Stimulated activated CD4-positive, alpha-beta T cell treated with anti-CD3 and anti-CD28 coated beads, Interleukin-12 subunit alpha, Interleukin-12 subunit beta, amount 100 ng/mL, for 24 hours (primary cell): Measurements from ENCODE around the gene U2SURP.
A peak's percentile ranks its signal among the peaks of the same experiment; 100 is the strongest.
"Not testable (repeated sequence)": the region's sequence is repeated elsewhere in the genome, so short reads cannot be mapped to it uniquely, and the experiment has no call there.

Experiments
- DNase-seq, 2 experiments: peaks; one replicate each; pipeline ENCODE4 v3.0.0-alpha.2; 2020; ENCODE audit warnings: low read depth in 2 of 2

Gene U2SURP

DNA sequence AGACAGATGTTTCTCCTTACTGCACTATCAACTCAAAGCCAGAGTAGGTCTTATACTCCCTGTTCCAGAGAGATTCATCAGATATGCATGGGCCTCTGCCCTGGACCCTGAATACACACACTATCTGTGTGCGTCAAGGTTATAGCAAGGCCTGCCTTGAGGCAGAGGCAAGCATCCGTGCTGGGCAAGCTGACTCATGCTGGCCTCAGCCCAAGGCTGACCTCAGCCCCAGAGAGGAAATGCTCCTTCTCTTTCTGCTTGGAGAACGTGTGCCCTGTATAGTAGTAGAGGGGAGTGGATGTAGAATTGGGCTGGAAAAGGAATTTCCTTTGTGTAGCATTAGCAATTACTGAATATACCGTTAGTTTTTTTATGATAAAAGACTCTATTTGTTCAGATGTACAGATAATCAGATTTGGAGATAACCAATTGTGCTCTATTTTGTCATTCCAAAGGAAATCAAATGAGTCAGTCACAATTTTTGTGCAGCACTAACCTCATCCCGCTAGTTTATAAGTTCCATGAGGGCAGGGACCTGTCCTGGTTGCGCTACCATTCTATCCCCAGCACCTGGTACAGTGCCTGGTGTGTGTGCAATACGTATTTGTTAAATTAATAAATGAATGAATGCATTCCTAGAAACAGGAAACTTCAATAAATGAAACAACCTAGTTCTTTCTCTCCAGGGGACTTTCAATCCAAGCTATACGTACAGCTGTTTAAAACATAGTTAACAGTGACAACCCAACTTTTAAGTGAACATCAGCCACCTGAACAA, 24.6 kb upstream of the U2SURP start:
- no peak for DNase-seq

DNA sequence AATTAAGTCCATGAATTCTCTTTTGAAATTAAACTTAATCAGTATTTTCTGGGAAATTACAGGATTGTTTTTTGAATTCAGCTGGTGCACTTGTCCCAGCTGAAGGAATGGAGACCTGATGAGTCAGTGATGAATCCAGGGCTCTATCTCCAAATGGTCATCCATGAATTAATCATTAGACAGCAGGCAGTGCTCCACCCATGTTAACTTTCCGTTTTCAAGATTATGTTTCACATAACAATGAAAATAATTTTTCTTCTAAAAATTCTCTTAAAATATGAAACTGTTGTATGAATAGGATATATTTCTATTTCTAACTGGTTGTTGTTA, 24.0 kb upstream of the U2SURP start:
- no peak for DNase-seq

DNA sequence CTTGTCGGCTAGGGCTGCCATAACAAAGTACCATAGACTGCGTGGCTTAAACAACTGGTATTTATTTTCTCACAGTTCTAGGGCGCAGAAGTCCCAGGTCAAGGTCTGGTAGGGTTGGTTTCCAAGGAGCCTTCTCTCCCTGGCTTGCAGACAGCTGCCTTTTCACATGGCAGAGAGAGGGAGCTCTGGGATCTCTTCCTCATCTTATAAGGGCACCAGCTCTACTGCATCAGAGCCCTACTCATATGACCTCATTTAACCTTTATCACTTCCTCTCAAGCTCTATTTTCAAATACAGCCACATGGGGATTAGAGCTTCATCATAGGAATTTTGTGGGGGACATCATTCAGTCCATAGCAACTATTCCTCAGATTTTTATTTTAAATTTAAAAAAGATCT, 20.3 kb upstream of the U2SURP start:
- DNase-seq: no peak

DNA sequence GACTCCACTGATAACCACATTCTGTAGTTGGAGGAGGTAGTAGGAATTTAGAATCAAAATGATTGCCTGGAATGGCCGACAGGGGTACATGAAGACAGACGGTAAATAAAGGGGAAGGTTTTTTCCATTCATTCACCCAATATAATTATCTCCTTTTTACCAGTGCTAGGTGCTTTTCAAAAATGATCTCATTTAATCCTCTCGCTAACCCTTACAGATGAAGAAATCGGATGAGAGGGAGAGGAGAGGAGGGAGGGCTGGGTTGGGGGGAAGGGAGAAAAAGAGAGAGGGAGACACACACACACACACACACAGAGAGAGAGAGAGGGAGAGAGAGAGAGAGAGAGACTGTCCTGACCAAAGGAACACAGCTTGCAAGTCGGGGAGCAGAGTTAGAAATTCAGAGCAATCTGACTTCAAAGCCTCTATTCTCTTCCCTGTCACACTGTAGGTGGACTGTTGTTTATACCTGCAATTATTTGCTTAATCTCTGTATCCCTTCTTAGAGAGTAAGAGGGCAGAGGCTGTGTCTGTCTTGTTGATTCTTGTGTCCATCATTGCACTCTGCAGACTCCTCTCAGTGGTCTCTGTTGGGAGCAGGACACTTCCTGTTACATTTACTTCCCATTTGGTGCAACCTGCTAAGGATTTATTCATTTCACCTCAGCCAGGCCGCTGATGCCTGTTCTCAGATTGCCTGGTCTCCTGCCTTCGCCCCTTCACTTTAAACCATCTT, 19.2 kb upstream of the U2SURP start:
- DNase-seq: no peak

DNA sequence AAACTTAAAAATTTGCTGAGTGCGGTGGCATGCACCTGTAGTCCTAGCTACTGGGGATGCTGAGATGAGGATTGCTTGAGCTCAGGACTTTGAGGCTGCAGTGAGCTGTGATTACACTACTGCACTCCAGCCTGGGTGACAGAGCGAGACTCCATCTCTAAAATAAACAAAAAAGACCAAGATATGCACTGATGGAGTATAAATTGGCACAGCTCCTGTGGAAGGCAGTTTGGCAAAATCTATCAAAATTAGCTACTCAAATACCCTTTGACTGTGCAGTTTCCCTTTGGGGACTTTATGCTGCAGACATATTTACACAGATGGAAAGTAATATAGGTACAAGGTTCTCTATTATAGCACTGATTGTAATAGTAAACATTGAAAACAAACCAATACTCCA, 18.1 kb upstream of the U2SURP start:
- no peak for DNase-seq

DNA sequence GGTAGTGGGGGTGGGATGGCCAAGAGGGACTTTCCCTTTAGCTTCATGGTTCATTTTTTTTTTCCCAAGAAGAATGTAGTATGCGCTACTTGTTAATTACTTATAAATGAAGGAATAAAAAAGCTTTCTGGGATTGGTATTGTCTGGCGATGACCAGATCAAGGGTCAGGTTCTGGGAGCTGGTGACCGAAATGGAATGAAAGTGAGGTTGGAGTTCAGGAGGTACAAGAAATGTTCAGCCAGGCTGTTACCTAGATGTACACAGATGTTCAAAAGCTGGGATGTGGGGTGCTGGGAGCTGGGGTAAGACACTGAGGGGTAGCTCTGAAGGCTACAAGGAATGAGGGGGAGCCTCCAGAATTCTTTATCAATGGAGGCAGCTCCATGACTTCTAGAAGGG, 17.1 kb upstream of the U2SURP start:
- DNase-seq: no peak

DNA sequence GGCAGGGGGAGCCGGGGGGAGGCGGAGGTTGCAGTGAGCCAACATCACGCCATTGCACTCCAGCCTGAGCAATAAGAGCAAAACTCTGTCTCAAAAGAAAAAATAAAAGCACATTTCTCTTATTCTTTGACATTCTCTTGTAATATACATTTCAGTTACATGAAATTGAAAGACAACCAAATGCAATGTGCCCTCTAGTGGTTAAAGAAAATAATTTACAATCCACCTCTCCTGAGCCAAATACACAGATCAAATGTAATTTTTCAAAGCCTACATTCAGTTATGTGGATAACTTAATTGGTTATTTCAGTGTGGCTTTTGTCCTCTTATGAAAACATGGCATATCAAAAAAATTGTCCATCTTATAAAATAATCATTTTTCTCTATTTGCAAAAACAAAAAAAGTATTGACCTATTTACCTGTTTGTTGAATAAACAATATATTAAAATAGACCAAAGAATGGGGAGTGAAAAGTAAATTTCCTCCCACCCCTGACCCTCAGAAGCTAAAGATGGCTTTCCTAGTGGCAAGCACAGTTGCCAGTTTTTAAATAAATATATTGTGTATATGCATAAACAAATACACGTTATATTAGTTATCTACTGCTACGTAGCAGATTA, 14.2 kb upstream of the U2SURP start:
- no peak for DNase-seq

DNA sequence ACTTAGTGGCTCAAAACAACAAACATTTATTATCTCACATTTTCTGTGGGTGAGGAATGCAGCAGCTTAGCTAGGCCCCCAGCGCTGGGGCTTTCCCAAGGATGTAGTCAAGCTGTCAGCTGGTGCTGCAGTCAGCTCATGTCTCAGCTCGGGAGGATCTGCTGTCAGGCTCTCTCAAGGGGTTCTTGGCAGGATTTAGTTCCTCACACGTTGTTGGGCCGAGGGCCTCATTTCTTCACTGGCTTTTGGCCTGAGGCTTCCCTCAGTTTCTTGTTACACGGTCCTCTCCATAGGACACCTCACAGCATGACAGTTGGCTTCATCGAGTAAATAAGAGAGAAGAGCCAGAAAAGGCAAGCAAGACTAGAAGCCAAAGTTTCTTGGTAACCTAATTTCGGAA, 13.7 kb upstream of the U2SURP start:
- no peak for DNase-seq

DNA sequence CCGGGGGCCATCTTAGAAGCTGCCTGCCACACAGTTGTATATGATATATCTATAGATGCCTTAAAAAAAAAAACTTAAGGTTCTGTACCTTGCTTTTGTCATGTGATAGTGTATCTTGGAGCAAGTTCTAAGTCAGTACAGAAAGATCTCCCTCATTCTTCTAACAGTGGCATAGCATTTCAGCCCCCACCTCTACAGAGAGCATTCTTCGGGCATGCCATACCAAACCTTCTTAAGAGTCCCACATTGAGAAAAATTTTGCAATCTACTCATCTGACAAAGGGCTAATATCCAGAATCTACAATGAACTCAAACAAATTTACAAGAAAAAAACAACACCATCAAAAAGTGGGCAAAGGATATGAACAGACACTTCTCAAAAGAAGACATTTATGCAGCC, 13.1 kb upstream of the U2SURP start:
- not testable (repeated sequence) for DNase-seq

DNA sequence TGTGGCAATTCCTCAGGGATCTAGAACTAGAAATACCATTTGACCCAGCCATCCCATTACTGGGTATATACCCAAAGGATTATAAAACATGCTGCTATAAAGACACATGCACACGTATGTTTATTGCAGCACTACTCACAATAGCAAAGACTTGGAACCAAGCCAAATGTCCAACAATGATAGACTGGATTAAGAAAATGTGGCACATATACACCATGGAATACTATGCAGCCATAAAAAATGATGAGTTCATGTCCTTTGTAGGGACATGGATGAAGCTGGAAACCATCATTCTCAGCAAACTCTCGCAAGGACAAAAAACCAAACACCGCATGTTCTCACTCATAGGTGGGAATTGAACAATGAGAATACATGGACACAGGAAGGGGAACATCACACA, 12.5 kb upstream of the U2SURP start:
- not testable (repeated sequence) for DNase-seq

DNA sequence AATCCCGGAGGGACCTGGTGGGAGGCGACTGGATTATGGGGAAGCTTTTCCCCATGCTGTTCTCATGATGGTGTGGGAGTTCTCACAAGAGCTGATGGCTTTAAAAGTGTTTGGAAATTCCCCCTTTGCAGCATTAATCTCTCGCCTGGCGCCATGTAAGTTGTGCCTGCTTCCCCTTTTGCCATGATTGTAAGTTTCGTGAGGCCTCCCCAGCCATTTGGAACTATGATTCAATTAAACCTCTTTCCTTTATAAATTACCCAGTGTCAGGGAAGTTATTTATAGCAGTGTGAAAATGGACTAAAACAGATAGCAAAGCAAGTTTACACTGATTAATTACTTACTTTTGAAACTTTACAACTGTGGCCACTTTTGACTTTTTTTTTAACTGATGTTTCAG, 10.6 kb upstream of the U2SURP start:
- DNase-seq: no peak

DNA sequence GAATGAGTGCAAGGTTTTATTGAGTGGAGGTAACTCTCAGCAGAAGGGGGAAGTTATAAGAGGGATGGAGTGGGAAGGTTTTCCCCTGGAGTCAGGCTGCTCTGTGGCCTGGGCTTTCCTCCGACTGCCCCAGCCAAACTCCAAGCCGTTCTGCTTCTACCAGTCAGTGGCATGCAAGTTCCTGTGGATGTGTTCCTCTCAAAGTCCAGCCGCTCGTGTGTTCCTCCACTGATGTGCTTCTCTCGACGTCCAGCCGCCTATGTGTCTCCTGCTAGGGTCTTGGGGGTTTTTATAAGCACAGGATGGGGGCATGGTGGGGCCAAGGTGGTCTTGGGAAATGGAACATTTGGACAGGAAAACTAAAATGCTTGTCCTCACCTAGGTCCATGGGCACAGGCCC, 9.0 kb upstream of the U2SURP start:
- DNase-seq: no peak

DNA sequence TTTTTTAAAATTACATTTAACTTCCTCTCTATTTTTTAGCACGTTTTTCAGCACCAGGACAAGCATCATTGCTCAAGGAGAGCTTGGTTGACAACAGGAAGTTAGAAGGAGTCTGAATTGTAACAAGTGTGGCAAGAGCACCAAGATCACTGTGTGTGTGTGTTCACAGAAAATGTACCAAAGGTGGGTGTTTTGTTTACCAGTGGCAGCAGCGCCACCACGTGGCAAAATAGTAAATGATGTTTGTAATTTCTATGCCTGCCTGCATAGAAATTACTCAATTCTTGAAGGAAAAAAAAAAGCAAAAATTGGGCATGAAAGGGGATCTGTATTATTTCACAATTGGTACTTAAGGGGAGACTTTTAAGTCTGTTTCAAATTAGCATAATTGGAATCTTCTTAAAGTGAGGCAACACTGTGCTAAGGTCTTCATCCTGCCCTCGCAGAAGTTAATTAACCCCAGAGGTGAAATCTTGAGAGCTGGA, 7.4 kb upstream of the U2SURP start:
- peak in 1 of 2 experiments; percentile 54 for DNase-seq

DNA sequence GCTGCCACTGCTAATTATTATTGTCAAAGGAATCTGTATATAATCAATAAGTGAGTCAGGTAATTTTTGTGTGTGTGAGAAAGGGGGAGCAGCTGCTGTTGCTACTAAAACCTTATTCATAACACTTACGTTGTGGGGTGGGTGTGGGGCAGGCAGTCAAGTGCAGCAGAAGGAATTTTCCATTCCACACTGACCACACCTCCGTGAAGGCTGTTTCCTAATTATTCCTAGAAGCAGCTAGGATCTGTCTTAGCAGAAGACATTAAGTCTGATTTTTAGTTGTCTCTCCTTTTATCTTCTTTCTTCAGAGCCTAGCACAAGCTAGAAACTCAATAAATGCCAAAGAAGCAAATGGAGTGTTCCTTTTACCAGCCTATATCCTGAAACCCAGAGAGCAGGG, 4.0 kb upstream of the U2SURP start:
- no peak for DNase-seq

DNA sequence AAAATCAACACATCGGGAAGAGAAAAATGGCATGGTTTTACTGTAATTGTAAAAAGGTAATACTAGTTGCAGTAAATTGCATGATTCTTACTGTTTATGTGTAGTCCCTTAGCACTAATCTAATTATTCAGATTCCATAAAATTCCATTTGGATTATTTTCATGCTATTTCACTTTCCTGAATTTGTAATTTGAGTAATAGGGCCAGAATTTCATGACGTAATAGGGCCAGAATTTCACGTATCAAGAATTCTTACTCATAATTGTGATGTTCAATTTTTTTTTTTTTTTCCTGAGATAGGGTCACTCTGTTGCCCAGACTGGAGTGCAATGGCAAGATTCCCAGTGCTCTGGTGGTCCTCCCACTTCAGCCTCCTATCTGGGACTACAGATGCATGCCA, 2.9 kb upstream of the U2SURP start:
- no peak for DNase-seq

DNA sequence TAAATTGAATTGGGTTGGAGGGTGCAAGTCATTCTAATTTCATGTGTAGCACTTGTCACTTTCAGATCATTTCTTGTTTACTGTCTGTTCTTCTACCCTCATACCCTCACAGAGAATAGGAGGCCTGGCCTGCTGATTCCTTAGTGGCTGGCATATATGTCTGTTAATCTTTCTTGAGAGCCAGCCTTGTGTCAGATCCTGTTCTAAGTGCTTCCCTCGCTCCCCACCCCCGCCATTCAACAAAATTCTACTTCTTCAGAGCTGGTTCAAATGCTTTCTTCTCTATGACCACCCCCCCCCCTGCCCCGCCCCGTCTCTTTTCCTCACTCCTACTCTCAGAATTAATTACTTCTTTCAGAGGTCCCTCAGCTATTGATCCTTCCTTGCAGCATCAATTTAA, 1.5 kb upstream of the U2SURP start:
- no peak for DNase-seq

DNA sequence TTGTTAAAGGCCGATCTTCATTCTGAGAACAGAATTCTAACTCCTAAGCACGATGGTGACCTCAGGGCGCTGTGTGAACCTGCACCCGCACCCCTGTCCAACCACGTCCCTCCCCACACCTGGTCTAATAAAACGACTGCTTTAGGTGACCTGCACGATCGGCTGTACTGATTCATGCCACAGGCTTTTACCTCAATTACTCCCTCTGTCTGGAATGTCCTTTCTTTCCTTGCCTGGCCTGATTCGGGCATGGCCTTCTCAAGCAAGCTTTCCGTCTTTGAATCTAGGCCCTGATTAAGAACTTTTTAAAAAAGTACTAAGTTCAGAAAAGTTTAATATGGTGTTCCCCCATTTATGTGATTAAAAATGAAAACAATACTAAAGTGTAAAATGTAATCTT, 842 bp upstream of the U2SURP start:
- no peak for DNase-seq

DNA sequence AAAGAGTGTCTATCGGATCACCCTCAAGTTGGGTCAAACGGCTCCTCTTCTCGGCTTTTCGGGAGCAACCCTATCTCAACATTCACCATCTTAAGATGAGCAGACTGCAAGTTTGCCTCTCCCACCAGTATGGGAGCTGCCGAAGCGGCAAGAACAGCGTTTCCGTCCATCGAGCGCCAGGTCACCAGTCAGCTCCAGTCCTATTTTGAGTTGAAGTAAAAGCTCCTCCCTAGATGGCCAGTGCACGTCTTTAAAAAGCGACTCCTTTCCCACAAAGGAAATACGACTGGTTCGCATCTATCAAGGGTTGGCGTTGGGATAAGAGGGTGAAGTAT, 369 bp upstream of the U2SURP start:
- DNase-seq: peak in 1 of 2 experiments; percentile 48

DNA sequence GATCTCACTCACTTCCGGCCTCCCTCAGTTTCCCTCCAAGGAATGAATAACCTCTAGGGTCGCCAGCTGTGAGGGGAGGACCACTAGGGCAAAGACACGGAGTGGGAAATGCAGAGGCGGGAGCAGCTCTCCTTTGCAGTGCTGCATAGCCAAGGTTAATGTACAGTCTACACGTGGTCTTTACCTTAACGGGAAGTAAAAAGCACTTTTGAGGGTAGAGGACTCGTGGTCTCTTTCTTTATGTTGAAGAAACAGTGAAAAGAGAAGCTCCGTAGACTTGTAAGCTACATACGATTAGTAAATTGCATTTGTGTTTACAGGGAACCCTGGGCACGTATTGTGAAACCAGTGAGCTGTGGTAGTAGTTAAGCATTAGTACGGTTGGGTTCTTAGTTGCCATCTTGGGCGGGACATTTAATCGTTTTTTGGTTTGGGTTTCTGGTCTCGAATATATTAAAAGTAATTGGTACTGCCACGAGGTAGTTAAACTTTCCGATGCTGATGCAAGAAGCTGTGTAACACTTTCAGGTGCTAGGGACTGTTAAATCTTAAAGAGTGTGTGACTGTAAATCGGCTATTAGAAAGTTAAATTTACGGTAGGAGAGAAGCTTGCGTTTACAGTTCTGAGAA, 828 bp downstream of the U2SURP start:
- DNase-seq: no peak

DNA sequence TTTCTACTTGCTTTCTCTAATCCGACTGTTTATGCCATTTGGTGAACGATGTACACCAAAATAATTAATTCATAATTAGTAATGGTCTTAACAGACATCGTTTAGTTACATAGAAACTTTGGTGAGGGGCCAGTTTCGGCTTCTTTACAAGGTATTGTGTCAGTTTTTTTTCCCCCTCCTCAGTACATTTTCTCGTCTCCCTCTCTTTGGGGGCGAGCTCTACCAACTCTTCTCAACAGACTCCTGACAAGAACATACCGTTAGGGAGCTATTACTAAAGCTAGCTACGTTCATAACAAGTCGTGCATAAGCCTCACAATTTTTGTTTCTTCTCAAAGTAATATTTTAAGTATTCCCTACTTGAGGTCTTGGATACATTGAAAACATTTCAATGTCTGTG, 1.4 kb downstream of the U2SURP start:
- no peak for DNase-seq

DNA sequence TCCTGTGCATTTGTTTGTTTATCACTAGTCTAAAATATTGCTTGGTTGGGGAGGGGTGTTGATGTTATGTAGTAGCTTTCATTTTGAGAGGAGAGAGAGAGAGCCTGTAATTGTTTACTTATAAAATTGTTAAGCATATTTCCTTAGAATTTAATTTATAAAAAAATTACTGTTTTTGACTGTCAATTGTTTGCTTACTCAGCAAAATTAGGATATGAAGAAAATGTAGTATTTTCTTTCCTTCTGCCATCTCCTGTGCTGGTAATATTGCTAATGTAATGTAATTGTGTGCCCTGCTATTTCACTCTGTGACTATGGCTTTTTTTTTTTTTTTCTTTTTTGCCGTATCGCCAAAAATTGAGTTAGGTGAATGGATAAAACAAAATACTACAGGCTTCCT, 3.5 kb downstream of the U2SURP start:
- DNase-seq: no peak

DNA sequence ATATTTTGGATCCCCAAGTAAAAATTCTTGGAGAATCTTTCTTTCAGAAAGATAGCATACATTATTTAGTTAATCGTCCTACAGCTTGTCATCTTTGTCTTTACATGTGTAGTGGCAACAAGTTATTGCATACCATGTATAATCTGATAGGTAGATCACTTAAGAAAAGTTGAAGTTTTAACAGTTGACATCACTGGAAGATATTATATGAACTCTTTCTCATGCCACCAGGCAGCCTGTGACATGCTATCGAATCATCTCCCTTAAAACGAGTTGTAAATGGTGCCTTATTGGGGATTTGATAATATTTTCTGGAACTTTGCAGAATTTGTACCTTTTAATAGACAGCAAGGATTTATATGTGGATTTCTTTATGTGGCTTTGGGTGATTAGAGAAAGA, 8.7 kb downstream of the U2SURP start:
- no peak for DNase-seq

DNA sequence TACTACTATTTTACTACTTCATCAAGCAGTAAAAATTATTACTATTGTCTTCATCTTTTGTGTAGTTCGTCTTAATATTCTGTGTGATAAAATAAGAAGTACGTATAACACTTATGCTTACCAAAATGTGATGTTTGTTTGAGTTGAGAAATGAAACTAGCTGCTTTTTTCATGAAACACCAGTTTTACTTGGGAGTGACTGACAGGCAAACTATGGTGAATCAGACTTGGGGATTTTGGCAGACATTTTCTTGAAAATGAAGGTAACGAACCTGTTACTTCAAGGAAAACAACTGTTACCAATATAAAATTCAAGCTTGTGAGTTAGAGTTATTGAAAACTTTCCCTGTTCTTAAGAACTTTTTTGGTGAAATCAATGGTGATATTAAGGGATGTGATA, 10.3 kb downstream of the U2SURP start:
- DNase-seq: no peak
